ENCODE results near the gene TMEM140.

Gene TMEM140

GRCh38 chr7:135185471-135186260, 37.8 kb downstream of the TMEM140 start:
- ChIA-PET POLR2A (no interaction called here), CTCF (interaction anchor here (0.6 kb wide), 1 partner anchor 35 kb away, joined by 3 read pairs; no protein-coding TSS in a partner anchor)
- no peak for TF ChIP-seq FOXM1 (IDR thresholded peaks at IDR 0.05; ENCODE audit: borderline replicate concordance)
- no peak for TF ChIP-seq L3MBTL2 (conservative IDR thresholded peaks at IDR 0.05)
- TF ChIP-seq FOXK2 (IDR thresholded peaks at IDR 0.05): no peak
- TF ChIP-seq HDGF (IDR thresholded peaks at IDR 0.05; ENCODE audit: borderline replicate concordance): no peak
- no peak for TF ChIP-seq BHLHE40 (IDR thresholded peaks at IDR 0.05; ENCODE audit: borderline replicate concordance)
- no peak for TF ChIP-seq CTBP1 (IDR thresholded peaks at IDR 0.05; ENCODE audit: borderline replicate concordance)
- no peak for TF ChIP-seq NFRKB (IDR thresholded peaks at IDR 0.05)
- TF ChIP-seq ELF4 (IDR thresholded peaks at IDR 0.05): no peak
- no peak for TF ChIP-seq ZNF384 (IDR thresholded peaks at IDR 0.05)
- no peak for TF ChIP-seq LEF1 (IDR thresholded peaks at IDR 0.05; ENCODE audit: borderline replicate concordance)
- no peak for TF ChIP-seq SUZ12 (IDR thresholded peaks at IDR 0.05)
- no peak for TF ChIP-seq PKNOX1 (IDR thresholded peaks at IDR 0.05)
- no peak for TF ChIP-seq TARDBP (IDR thresholded peaks at IDR 0.05)
- no peak for TF ChIP-seq ARNT (IDR thresholded peaks at IDR 0.05)
- TF ChIP-seq SP1 (IDR thresholded peaks at IDR 0.05): no peak
- DNase-seq (ENCODE audit: extremely low spot score): no peak

GRCh38 chr7:135186261-135186540, 38.3 kb downstream of the TMEM140 start:
- CTCF ChIA-PET: interaction anchor here (0.6 kb wide), 1 partner anchor 34 kb away, joined by 3 read pairs; no protein-coding TSS in a partner anchor

GRCh38 chr7:135186841-135187253, 39.0 kb downstream of the TMEM140 start:
- CTCF ChIA-PET: no interaction called here
- POLR2A ChIA-PET: no interaction called here

More at GRCh38 chr7:135186261-135186540, 38.3 kb downstream of the TMEM140 start:
- TF ChIP-seq ARNT (IDR thresholded peaks at IDR 0.05) (no peak), TARDBP (IDR thresholded peaks at IDR 0.05) (no peak), ELF4 (IDR thresholded peaks at IDR 0.05) (no peak), L3MBTL2 (conservative IDR thresholded peaks at IDR 0.05) (no peak), SP1 (IDR thresholded peaks at IDR 0.05) (no peak)
- POLR2A ChIA-PET: no interaction called here
- DNase-seq (ENCODE audit: extremely low spot score): no peak

GRCh38 chr7:135188298-135188984, 40.6 kb downstream of the TMEM140 start:
- no peak for TF ChIP-seq L3MBTL2 (conservative IDR thresholded peaks at IDR 0.05)
- no peak for DNase-seq (ENCODE audit: extremely low spot score)
- ChIA-PET POLR2A (interaction anchor here (0.9 kb wide), 1 partner anchor 14 kb away, joined by 3 read pairs; no protein-coding TSS in a partner anchor), CTCF (no interaction called here)

More at GRCh38 chr7:135186841-135187253, 39.0 kb downstream of the TMEM140 start:
- TF ChIP-seq PKNOX1 (IDR thresholded peaks at IDR 0.05) (no peak), NFRKB (IDR thresholded peaks at IDR 0.05) (no peak), LEF1 (IDR thresholded peaks at IDR 0.05; ENCODE audit: borderline replicate concordance) (no peak), BHLHE40 (IDR thresholded peaks at IDR 0.05; ENCODE audit: borderline replicate concordance) (no peak), ZNF384 (IDR thresholded peaks at IDR 0.05) (no peak), CTBP1 (IDR thresholded peaks at IDR 0.05; ENCODE audit: borderline replicate concordance) (no peak), L3MBTL2 (conservative IDR thresholded peaks at IDR 0.05) (no peak), FOXA1 (IDR thresholded peaks at IDR 0.05) (no peak), SUZ12 (IDR thresholded peaks at IDR 0.05) (no peak), FOXK2 (IDR thresholded peaks at IDR 0.05) (no peak), SP1 (IDR thresholded peaks at IDR 0.05) (no peak), ELF4 (IDR thresholded peaks at IDR 0.05) (no peak), FOXM1 (IDR thresholded peaks at IDR 0.05; ENCODE audit: borderline replicate concordance) (no peak), ARNT (IDR thresholded peaks at IDR 0.05) (no peak), HDGF (IDR thresholded peaks at IDR 0.05; ENCODE audit: borderline replicate concordance) (no peak), TARDBP (IDR thresholded peaks at IDR 0.05) (no peak)
- DNase-seq (ENCODE audit: extremely low spot score): no peak

- ChIA-PET POLR2A (interaction anchor here (0.6 kb wide), 1 partner anchor 20 kb away, joined by 3 read pairs; no protein-coding TSS in a partner anchor), CTCF (interaction anchor here (0.6 kb wide), 1 partner anchor 439 kb away, joined by 4 read pairs; no protein-coding TSS in a partner anchor)
- no peak for DNase-seq (ENCODE audit: extremely low spot score)
- TF ChIP-seq HDGF (IDR thresholded peaks at IDR 0.05; ENCODE audit: borderline replicate concordance) (no peak), SUZ12 (IDR thresholded peaks at IDR 0.05) (no peak), BHLHE40 (IDR thresholded peaks at IDR 0.05; ENCODE audit: borderline replicate concordance) (no peak), ZNF384 (IDR thresholded peaks at IDR 0.05) (no peak), L3MBTL2 (conservative IDR thresholded peaks at IDR 0.05) (no peak), ARNT (IDR thresholded peaks at IDR 0.05) (no peak), CTBP1 (IDR thresholded peaks at IDR 0.05; ENCODE audit: borderline replicate concordance) (no peak), PKNOX1 (IDR thresholded peaks at IDR 0.05) (no peak), SP1 (IDR thresholded peaks at IDR 0.05) (no peak), LEF1 (IDR thresholded peaks at IDR 0.05; ENCODE audit: borderline replicate concordance) (no peak), ELF4 (IDR thresholded peaks at IDR 0.05) (no peak), NFRKB (IDR thresholded peaks at IDR 0.05) (no peak), TARDBP (IDR thresholded peaks at IDR 0.05) (no peak), FOXA1 (IDR thresholded peaks at IDR 0.05) (no peak), FOXK2 (IDR thresholded peaks at IDR 0.05) (no peak)
These were observed 41.4 kb downstream of the TMEM140 start for GRCh38 chr7:135189221-135189662.

Measured in HEK293T (cell line).